SK-N-SH treated with all-trans-retinoic acid at 6 μM for 48 hours (cell line): ENCODE data around the gene ZNF428.

Experiments used
- ATAC-seq: fragments of 200-7000 bp; cut with Tn5 transposase; 3 replicates; pipeline ENCODE4 v1.9.1; 2020; ENCODE audit warnings: mild to moderate bottlenecking, moderate library complexity
- ARNTL ChIP-seq: fragments of 450-650 bp; formaldehyde crosslinking; IDR thresholded peaks from 2 replicates; pipeline ENCODE4 v1.5.0; 2020; ENCODE audit warnings: low read depth, mild to moderate bottlenecking, moderate library complexity, borderline replicate concordance
- BACH2 ChIP-seq: fragments of 250-450 bp; sonication (Bioruptor Pico); IDR thresholded peaks from 2 replicates; pipeline ENCODE4 v1.9.0; 2021; ENCODE audit warnings: mild to moderate bottlenecking, borderline replicate concordance
- CREB5 ChIP-seq: fragments of 250-450 bp; sonication (Bioruptor Pico); IDR thresholded peaks from 2 replicates; pipeline ENCODE4 v1.5.1; 2020; ENCODE audit warnings: low read depth, mild to moderate bottlenecking, moderate library complexity
- CSDC2 ChIP-seq: fragments of 250-450 bp; sonication (Bioruptor Pico); IDR thresholded peaks from 2 replicates; pipeline ENCODE4 v1.5.0; 2020; ENCODE audit warnings: mild to moderate bottlenecking, moderate library complexity
- CSRNP3 ChIP-seq: fragments of 250-450 bp; sonication (Bioruptor Pico); IDR thresholded peaks from 2 replicates; pipeline ENCODE4 v1.5.1; 2021; ENCODE audit warnings: mild to moderate bottlenecking, moderate library complexity
- ESRRG ChIP-seq: fragments of 250-450 bp; sonication (Bioruptor Pico); IDR thresholded peaks from 2 replicates; pipeline ENCODE4 v1.6.1; 2021; ENCODE audit warnings: mild to moderate bottlenecking
- GLIS3 ChIP-seq: fragments of 250-450 bp; sonication (Bioruptor Pico); IDR thresholded peaks from 2 replicates; pipeline ENCODE4 v1.5.0; 2020; ENCODE audit warnings: mild to moderate bottlenecking, moderate library complexity
- ISL1 ChIP-seq: fragments of 250-450 bp; sonication (Bioruptor Pico); IDR thresholded peaks from 2 replicates; pipeline ENCODE4 v2.1.2; 2022; ENCODE audit warnings: mild to moderate bottlenecking, moderate library complexity
- OSR1 ChIP-seq: fragments of 250-450 bp; sonication (Bioruptor Pico); IDR thresholded peaks from 2 replicates; pipeline ENCODE4 v1.8.0; 2022; ENCODE audit warnings: moderate library complexity, mild to moderate bottlenecking, inconsistent platforms
- PATZ1 ChIP-seq: fragments of 250-450 bp; sonication (Bioruptor Pico); IDR thresholded peaks from 2 replicates; pipeline ENCODE4 v1.8.0; 2020; ENCODE audit warnings: mild to moderate bottlenecking, moderate library complexity, borderline replicate concordance
- PPARA ChIP-seq: fragments of 250-450 bp; sonication (Bioruptor Pico); IDR thresholded peaks from 2 replicates; pipeline ENCODE4 v1.5.0; 2020; ENCODE audit warnings: mild to moderate bottlenecking, borderline replicate concordance
- RARB ChIP-seq: fragments of 250-450 bp; sonication (Bioruptor Pico); IDR thresholded peaks from 2 replicates; pipeline ENCODE4 v1.8.0; 2021; ENCODE audit warnings: mild to moderate bottlenecking, moderate library complexity
- SNAI2 ChIP-seq: fragments of 250-450 bp; sonication (Bioruptor Pico); IDR thresholded peaks from 2 replicates; pipeline ENCODE4 v1.5.0; 2020; ENCODE audit warnings: mild to moderate bottlenecking, moderate library complexity
- TCF4 ChIP-seq: fragments of 250-450 bp; sonication (Bioruptor Pico); IDR thresholded peaks from 2 replicates; pipeline ENCODE4 v1.8.0; 2021; ENCODE audit warnings: mild to moderate bottlenecking, moderate library complexity, borderline replicate concordance
- ZC3H10 ChIP-seq: fragments of 250-450 bp; sonication (Bioruptor Pico); IDR thresholded peaks from 2 replicates; pipeline ENCODE4 v1.5.1; 2021; ENCODE audit warnings: mild to moderate bottlenecking, moderate library complexity
- ZFP3 ChIP-seq: fragments of 250-450 bp; sonication (Bioruptor Pico); IDR thresholded peaks from 2 replicates; pipeline ENCODE4 v1.5.0; 2020; ENCODE audit warnings: mild to moderate bottlenecking, moderate library complexity
- ZFP30 ChIP-seq: fragments of 450-650 bp; formaldehyde crosslinking; IDR thresholded peaks from 2 replicates; pipeline ENCODE4 v1.5.0; 2022; ENCODE audit warnings: mild to moderate bottlenecking, moderate library complexity
- ZNF565 ChIP-seq: fragments of 450-650 bp; formaldehyde crosslinking; conservative IDR thresholded peaks from 2 replicates; pipeline ENCODE4 v1.5.0; 2020; ENCODE audit warnings: low read depth, mild to moderate bottlenecking, moderate library complexity
- ZNF70 ChIP-seq: fragments of 450-650 bp; formaldehyde crosslinking; IDR thresholded peaks from 2 replicates; pipeline ENCODE4 v1.5.0; 2020; ENCODE audit warnings: mild to moderate bottlenecking, moderate library complexity
- ZNF8 ChIP-seq: fragments of 450-650 bp; formaldehyde crosslinking; IDR thresholded peaks from 2 replicates; pipeline ENCODE4 v1.5.0; 2020; ENCODE audit warnings: mild to moderate bottlenecking, moderate library complexity
- TF ChIP-seq, protein P1 (sequence below): fragments of 250-450 bp; sonication (Bioruptor Pico); IDR thresholded peaks from 2 replicates; pipeline ENCODE4 v1.8.0; 2021; ENCODE audit warnings: low read depth, mild to moderate bottlenecking, moderate library complexity, borderline replicate concordance

Gene ZNF428

GRCh38 chr19:43644181-43644580, 24.8 kb upstream of the ZNF428 start:
- ATAC-seq = no peak
- TF ChIP-seq ZNF70 (CRISPR knock-in tag) (no peak), TCF4 (CRISPR knock-in tag) (no peak), ZNF565 (CRISPR knock-in tag) (no peak), PPARA (CRISPR knock-in tag) (no peak), CSRNP3 (CRISPR knock-in tag) (no peak), ZNF8 (no peak), CREB5 (no peak), ESRRG (no peak), GLIS3 (no peak), ARNTL (no peak), PATZ1 (CRISPR knock-in tag) (no peak), BACH2 (CRISPR knock-in tag) (no peak), ISL1 (CRISPR knock-in tag) (no peak), ZC3H10 (CRISPR knock-in tag) (no peak)
- TF ChIP-seq, protein P1, sequence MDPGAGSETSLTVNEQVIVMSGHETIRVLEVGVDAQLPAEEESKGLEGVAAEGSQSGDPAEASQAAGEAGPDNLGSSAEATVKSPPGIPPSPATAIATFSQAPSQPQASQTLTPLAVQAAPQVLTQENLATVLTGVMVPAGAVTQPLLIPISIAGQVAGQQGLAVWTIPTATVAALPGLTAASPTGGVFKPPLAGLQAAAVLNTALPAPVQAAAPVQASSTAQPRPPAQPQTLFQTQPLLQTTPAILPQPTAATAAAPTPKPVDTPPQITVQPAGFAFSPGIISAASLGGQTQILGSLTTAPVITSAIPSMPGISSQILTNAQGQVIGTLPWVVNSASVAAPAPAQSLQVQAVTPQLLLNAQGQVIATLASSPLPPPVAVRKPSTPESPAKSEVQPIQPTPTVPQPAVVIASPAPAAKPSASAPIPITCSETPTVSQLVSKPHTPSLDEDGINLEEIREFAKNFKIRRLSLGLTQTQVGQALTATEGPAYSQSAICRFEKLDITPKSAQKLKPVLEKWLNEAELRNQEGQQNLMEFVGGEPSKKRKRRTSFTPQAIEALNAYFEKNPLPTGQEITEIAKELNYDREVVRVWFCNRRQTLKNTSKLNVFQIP = no peak
- TF ChIP-seq, all 23 proteins: peak for 0

GRCh38 chr19:43643326-43643725, 23.9 kb upstream of the ZNF428 start:
- TF ChIP-seq PATZ1 (CRISPR knock-in tag) = no peak
- TF ChIP-seq ZFP3 (CRISPR knock-in tag) = no peak
- TF ChIP-seq ZC3H10 (CRISPR knock-in tag) = no peak
- TF ChIP-seq ISL1 (CRISPR knock-in tag) = no peak
- no peak for TF ChIP-seq CSDC2
- no peak for TF ChIP-seq GLIS3
- TF ChIP-seq, protein P1 = no peak
- no peak for TF ChIP-seq OSR1 (CRISPR knock-in tag)
- TF ChIP-seq RARB (CRISPR knock-in tag) = no peak
- no peak for TF ChIP-seq TCF4 (CRISPR knock-in tag)
- TF ChIP-seq ARNTL = no peak
- TF ChIP-seq BACH2 (CRISPR knock-in tag) = no peak
- ATAC-seq = no peak

GRCh38 chr19:43642531-43642930, 23.1 kb upstream of the ZNF428 start:
- TF ChIP-seq SNAI2 (CRISPR knock-in tag) = no peak
- TF ChIP-seq, all 23 proteins: peak for 0
- no peak for ATAC-seq

GRCh38 chr19:43641333-43641732, 21.9 kb upstream of the ZNF428 start:
- TF ChIP-seq GLIS3 (no peak), ZFP30 (CRISPR knock-in tag) (no peak), BACH2 (CRISPR knock-in tag) (no peak), ZC3H10 (CRISPR knock-in tag) (no peak), ZNF8 (no peak), PATZ1 (CRISPR knock-in tag) (no peak), ZNF70 (CRISPR knock-in tag) (no peak), ARNTL (no peak), ISL1 (CRISPR knock-in tag) (no peak)
- TF ChIP-seq, all 23 proteins: peak for 0
- ATAC-seq = no peak
